Sigmoid colon (tissue), 7 donors: ENCODE results near the gene RBM33. TPM values are rescaled to one million over a fixed set of nuclear protein-coding genes. Genes with fewer than 3 reads are reported as not detected.

Source experiments
- DNase-seq: peaks from one replicate; pipeline ENCODE4 v3.0.0-alpha.2; 2019
- H3K27ac ChIP-seq, 4 donors: fragments of 200-600 bp; sonication (generic); one replicate each; pipeline ENCODE4 v1.5.1; 2016 to 2019; ENCODE audit warnings: mild to moderate bottlenecking in 1 of 4
- H3K27me3 ChIP-seq, 3 donors: fragments of 200-600 bp; sonication (generic); one replicate each; pipeline ENCODE4 v1.5.1; 2019; ENCODE audit warnings: mild to moderate bottlenecking in 1 of 3
- H3K36me3 ChIP-seq, 4 donors: fragments of 200-600 bp; sonication (generic); one replicate each; pipeline ENCODE4 v1.5.1; 2016 to 2019
- H3K4me1 ChIP-seq, 4 donors: fragments of 200-600 bp; sonication (generic); one replicate each; pipeline ENCODE4 v1.5.1; 2017 to 2019
- H3K4me3 ChIP-seq, 4 donors: fragments of 200-600 bp; sonication (generic); one replicate each; pipeline ENCODE4 v1.5.1; 2017 to 2019; ENCODE audit warnings: mild to moderate bottlenecking in 2 of 4, moderate library complexity in 1 of 4
- H3K9me3 ChIP-seq, 4 donors: fragments of 200-600 bp in 3 of 4; sonication (generic) in 3 of 4; one replicate each; pipeline versions ENCODE4 v1.5.1 to v1.6.1; 2013 to 2019
- EP300 ChIP-seq, 4 donors: sonication (generic); formaldehyde crosslinking; IDR thresholded peaks; one replicate each; pipeline ENCODE4 v1.6.1; 2017; ENCODE audit warnings: antibody characterized with exemption in 4 of 4
- POLR2A ChIP-seq, 2 donors: fragments of 450-650 bp; IDR thresholded peaks; one replicate each; pipeline ENCODE4 v1.6.1; 2016; ENCODE audit warnings: antibody characterized with exemption in 2 of 2, mild to moderate bottlenecking in 2 of 2, moderate library complexity in 2 of 2
- POLR2AphosphoS5 ChIP-seq, 4 donors: sonication (generic); formaldehyde crosslinking; IDR thresholded peaks; one replicate each; pipeline ENCODE4 v1.6.1; 2017; ENCODE audit warnings: antibody characterized with exemption in 4 of 4
- WGBS, 2 donors: extraction: QIAGEN DNeasy Blood & Tissue Kit; methylation state at CpG; one replicate each; pipeline ENCODE4 v1.1.7; 2013; 5-methylcytosine and 5-hydroxymethylcytosine counted together
- intact Hi-C: fragments of 100-400 bp; cut with DNase I; formaldehyde crosslinking; loops from one replicate; pipeline ENCODE4 v1.15.1; 2023
- polyA plus RNA-seq, 3 donors: library from polyadenylated mRNA; stranded (reverse); fragments of 200-250 nt; gene quantifications; one replicate each; pipeline ENCODE4 v1.2.3, GENCODE V29; 2013
- total RNA-seq, 4 donors: library from RNA; depleted of rRNA; stranded (reverse); fragments of >200 nt; gene quantifications; one replicate each; pipeline ENCODE4 v1.1.0, GENCODE V29; 2016
- TF ChIP-seq, protein P1 (sequence below), 4 experiments: fragments of 450-650 bp in 3 of 4; fragments of 200-600 bp in 1 of 4; IDR thresholded peaks; one replicate each; pipeline ENCODE4 v1.5.1; 2016 to 2019; ENCODE audit warnings: antibody characterized with exemption in 4 of 4, mild to moderate bottlenecking in 3 of 4, moderate library complexity in 2 of 4
- donor health status: healthy with polysubstance abuse.
- donor health status: Bipolar disorder and iron deficiency.
- donor health status: healthy.

Gene RBM33
- total and polyA plus RNA-seq, 7 donors = 3.6 to 60.4 (median 30.8) TPM

DNA sequence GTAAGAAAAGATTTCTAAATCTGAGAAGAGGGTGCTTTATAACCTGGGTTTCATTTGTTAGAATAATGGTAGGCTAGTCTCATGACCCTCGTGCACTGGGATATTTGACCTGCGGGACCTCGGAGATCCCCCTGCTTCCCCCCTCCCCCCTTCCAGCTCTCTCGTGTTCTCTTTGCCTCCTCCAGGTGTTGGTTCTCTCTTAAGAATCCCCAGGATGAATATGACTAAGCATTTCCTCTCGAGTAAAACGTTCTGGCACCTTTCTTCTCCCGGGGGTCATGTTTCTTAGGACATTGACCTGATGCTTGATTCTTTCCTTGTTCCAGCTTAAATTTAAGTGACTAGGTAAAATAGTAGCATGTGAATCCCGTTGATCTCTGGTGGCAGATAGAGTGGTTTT lies 96.6 kb downstream of the RBM33 start:
- Histone ChIP-seq H3K4me3 (no peak overlapping the region), H3K9me3 (no peaks in the 10 kb centered on the region), H3K27ac (no peak overlapping the region), H3K27me3 (no peaks in the 10 kb centered on the region), H3K4me1 (peaks cover 0 to under 1% (median 0%) of the 10 kb centered on the region in 4 donors), H3K36me3 (peaks cover 13 to 86% (median 39%) of the 10 kb centered on the region in 4 donors)
- intact Hi-C loops = no loop called here
- DNase-seq = no peak
- TF ChIP-seq, protein P1, sequence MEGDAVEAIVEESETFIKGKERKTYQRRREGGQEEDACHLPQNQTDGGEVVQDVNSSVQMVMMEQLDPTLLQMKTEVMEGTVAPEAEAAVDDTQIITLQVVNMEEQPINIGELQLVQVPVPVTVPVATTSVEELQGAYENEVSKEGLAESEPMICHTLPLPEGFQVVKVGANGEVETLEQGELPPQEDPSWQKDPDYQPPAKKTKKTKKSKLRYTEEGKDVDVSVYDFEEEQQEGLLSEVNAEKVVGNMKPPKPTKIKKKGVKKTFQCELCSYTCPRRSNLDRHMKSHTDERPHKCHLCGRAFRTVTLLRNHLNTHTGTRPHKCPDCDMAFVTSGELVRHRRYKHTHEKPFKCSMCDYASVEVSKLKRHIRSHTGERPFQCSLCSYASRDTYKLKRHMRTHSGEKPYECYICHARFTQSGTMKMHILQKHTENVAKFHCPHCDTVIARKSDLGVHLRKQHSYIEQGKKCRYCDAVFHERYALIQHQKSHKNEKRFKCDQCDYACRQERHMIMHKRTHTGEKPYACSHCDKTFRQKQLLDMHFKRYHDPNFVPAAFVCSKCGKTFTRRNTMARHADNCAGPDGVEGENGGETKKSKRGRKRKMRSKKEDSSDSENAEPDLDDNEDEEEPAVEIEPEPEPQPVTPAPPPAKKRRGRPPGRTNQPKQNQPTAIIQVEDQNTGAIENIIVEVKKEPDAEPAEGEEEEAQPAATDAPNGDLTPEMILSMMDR (IDR thresholded peaks at IDR 0.05) = no peak
- peak in 1 of 4 donors; percentile 9 for TF ChIP-seq POLR2AphosphoS5 (IDR thresholded peaks at IDR 0.05)
- no peak for TF ChIP-seq POLR2A (IDR thresholded peaks at IDR 0.05)
- 66 to 75% methylated on average over 8 of the region's 8 CpGs for WGBS, 2 donors

DNA sequence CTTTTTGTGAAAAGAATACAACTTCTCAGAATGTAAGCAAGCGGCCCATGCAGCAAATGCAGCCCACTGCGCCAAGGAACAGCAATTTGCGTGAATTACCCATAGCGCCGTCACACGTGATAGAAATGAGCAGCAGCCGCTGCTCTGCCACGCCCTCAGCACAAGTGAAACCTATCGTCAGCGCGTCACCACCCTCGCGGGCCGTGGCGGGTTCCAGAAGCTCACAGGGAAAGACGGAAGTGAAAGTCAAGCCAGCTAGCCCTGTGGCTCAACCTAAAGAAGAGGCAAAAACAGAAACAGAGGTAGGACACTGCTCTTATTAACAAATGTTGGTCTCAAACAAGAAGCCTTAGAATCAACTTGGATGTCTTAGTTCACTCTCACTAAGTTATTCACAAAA lies 97.3 kb downstream of the RBM33 start:
- TF ChIP-seq, protein P1 (IDR thresholded peaks at IDR 0.05) = no peak
- TF ChIP-seq POLR2AphosphoS5 (IDR thresholded peaks at IDR 0.05) = no peak
- no peak for TF ChIP-seq POLR2A (IDR thresholded peaks at IDR 0.05)
- TF ChIP-seq EP300 (IDR thresholded peaks at IDR 0.05) = no peak
- H3K4me1 ChIP-seq = peaks cover 0 to 7% (median 0%) of the 10 kb centered on the region in 4 donors
- H3K27ac ChIP-seq = peak overlapping the region in 1 of 4 donors; percentile 42
- H3K27me3 ChIP-seq = no peaks in the 10 kb centered on the region
- intact Hi-C loops = no loop called here
- no peak for DNase-seq
- WGBS, 2 donors = 91 to 93% methylated on average over 16 of the region's 16 CpGs
- H3K36me3 ChIP-seq = peaks cover 13 to 93% (median 39%) of the 10 kb centered on the region in 4 donors
- H3K9me3 ChIP-seq = no peaks in the 10 kb centered on the region
- no peak overlapping the region for H3K4me3 ChIP-seq

DNA sequence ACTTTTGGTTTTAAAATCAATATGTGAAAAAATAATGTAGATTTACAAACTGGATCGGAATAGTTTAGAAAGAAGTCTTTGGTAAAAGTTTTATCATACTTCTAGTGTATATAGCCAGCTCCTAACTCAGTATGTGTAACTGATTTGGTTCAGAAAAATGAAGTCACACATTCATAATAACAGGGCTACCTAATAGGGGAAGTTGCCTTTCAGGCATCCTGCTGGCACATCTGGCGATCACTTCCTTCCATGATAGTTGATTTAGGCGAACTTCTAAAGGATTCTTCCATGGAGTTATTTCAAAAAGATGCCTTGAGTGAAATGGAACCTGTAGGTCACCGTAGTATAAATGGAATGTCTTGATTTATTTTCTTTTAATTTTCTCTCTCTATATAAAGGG lies 98.7 kb downstream of the RBM33 start:
- 89 to 95% methylated on average over 4 of the region's 4 CpGs for WGBS, 2 donors
- no peaks in the 10 kb centered on the region for H3K9me3 ChIP-seq
- TF ChIP-seq POLR2AphosphoS5 (IDR thresholded peaks at IDR 0.05) (no peak), POLR2A (IDR thresholded peaks at IDR 0.05) (no peak), EP300 (IDR thresholded peaks at IDR 0.05) (no peak)
- TF ChIP-seq, protein P1 (IDR thresholded peaks at IDR 0.05) = no peak
- peaks cover 0 to 20% (median 2%) of the 10 kb centered on the region in 4 donors for H3K4me1 ChIP-seq
- no peak overlapping the region for H3K4me3 ChIP-seq
- intact Hi-C loops = no loop called here
- peaks cover 13 to 89% (median 36%) of the 10 kb centered on the region in 4 donors for H3K36me3 ChIP-seq
- H3K27ac ChIP-seq = no peak overlapping the region
- H3K27me3 ChIP-seq = no peaks in the 10 kb centered on the region
- DNase-seq = no peak

DNA sequence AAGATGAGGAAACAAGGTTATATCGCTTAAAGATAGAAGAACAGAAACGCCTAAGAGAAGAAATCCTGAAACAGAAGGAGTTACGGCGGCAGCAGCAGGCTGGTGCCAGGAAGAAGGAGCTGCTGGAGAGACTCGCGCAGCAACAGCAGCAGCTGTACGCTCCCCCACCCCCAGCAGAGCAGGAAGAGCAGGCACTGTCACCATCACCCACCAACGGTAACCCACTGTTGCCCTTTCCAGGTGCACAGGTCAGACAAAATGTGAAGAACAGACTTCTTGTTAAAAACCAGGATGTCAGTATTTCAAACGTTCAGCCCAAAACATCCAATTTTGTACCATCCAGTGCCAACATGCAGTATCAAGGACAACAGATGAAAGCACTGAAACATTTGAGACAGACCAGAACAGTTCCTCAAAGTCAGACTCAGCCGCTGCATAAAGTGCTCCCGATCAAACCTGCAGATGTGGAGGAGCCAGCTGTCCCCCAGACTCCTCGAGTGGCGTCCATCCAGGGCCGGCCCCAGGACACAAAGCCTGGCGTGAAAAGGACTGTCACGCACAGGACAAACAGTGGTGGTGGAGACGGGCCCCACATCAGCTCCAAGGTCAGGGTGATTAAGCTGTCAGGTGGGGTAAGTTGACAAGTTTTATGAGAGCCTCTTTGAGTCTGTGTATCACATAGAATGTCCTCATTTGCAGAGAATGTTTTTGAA lies 100.7 kb downstream of the RBM33 start:
- H3K36me3 ChIP-seq = peaks cover 13 to 69% (median 26%) of the 10 kb centered on the region in 4 donors
- H3K27me3 ChIP-seq = no peaks in the 10 kb centered on the region
- WGBS, 2 donors = 80 to 88% methylated on average over 17 of the region's 17 CpGs
- H3K4me1 ChIP-seq = peaks cover 0 to 37% (median 10%) of the 10 kb centered on the region in 4 donors
- H3K4me3 ChIP-seq = no peak overlapping the region
- no peak overlapping the region for H3K27ac ChIP-seq
- intact Hi-C loops = no loop called here
- TF ChIP-seq POLR2AphosphoS5 (IDR thresholded peaks at IDR 0.05) = no peak
- TF ChIP-seq, protein P1 (IDR thresholded peaks at IDR 0.05) = no peak
- no peaks in the 10 kb centered on the region for H3K9me3 ChIP-seq
- DNase-seq = no peak
